GM18526 (cell line): ENCODE data around the gene ZNF879.

Source experiments
- POLR2A ChIP-seq: IDR thresholded peaks from 3 replicates; pipeline ENCODE4 v1.6.1; 2011; ENCODE audit not compliant: insufficient read length; ENCODE audit errors: extremely low read depth

ZNF879 gene

GRCh38 chr5:178994580-178995340, 28.8 kb upstream of the ZNF879 start, which contains the start of gene GRM6:
GRM6 (minus strand) TSS chr5:178995320; CDS start chr5:178994944, 376 bp downstream.
- no peak for TF ChIP-seq POLR2A

- no peak for TF ChIP-seq POLR2A
Measured at GRCh38 chr5:178995341-178995690, 28.3 kb upstream of the ZNF879 start.

GRCh38 chr5:178996156-178996555, 27.4 kb upstream of the ZNF879 start:
- no peak for TF ChIP-seq POLR2A

- TF ChIP-seq POLR2A: no peak
Measured at GRCh38 chr5:178997191-178997590, 26.4 kb upstream of the ZNF879 start.

GRCh38 chr5:178998441-178998840, 25.2 kb upstream of the ZNF879 start:
- no peak for TF ChIP-seq POLR2A

- no peak for TF ChIP-seq POLR2A
Measured at GRCh38 chr5:179006564-179006963, 17.0 kb upstream of the ZNF879 start.

- no peak for TF ChIP-seq POLR2A
Measured at GRCh38 chr5:179008667-179009066, 14.9 kb upstream of the ZNF879 start.

GRCh38 chr5:179033004-179033580, 9.5 kb downstream of the ZNF879 start:
- TF ChIP-seq POLR2A: no peak

- TF ChIP-seq POLR2A: no peak
Measured at GRCh38 chr5:179044765-179045164, 21.2 kb downstream of the ZNF879 start.

GRCh38 chr5:179051784-179052183, 28.2 kb downstream of the ZNF879 start:
- TF ChIP-seq POLR2A: no peak

- TF ChIP-seq POLR2A: no peak
Measured at GRCh38 chr5:179054036-179054785, 30.6 kb downstream of the ZNF879 start.

- no peak for TF ChIP-seq POLR2A
Measured at GRCh38 chr5:179054876-179055275, 31.3 kb downstream of the ZNF879 start.

GRCh38 chr5:179055436-179055835, 31.8 kb downstream of the ZNF879 start:
- TF ChIP-seq POLR2A: no peak

- no peak for TF ChIP-seq POLR2A
Measured at GRCh38 chr5:179055841-179056240, 32.2 kb downstream of the ZNF879 start.

GRCh38 chr5:179060116-179061008, 36.8 kb downstream of the ZNF879 start, which contains the start of gene ZNF354C:
ZNF354C (plus strand) TSS chr5:179060373; CDS start chr5:179062069, 1,696 bp downstream.
- no peak for TF ChIP-seq POLR2A
